HG02973 (cell line): ENCODE measurements around the gene CREBRF.
"Not testable (repeated sequence)": the region's sequence is repeated elsewhere in the genome, so short reads cannot be mapped to it uniquely, and the experiment has no call there.

Source experiments
- ATAC-seq: cut with Tn5 transposase; IDR thresholded peaks from one replicate; pipeline ENCODE4 v1.9.1; 2021; ENCODE audit warnings: moderate library complexity; ENCODE audit not compliant: unreplicated experiment

CREBRF gene

GRCh38 chr5:173148354-173148753 is 92.2 kb downstream of the CREBRF start:
- no peak for ATAC-seq

GRCh38 chr5:173152547-173152946 is 96.4 kb downstream of the CREBRF start:
- ATAC-seq, result no peak

DNA sequence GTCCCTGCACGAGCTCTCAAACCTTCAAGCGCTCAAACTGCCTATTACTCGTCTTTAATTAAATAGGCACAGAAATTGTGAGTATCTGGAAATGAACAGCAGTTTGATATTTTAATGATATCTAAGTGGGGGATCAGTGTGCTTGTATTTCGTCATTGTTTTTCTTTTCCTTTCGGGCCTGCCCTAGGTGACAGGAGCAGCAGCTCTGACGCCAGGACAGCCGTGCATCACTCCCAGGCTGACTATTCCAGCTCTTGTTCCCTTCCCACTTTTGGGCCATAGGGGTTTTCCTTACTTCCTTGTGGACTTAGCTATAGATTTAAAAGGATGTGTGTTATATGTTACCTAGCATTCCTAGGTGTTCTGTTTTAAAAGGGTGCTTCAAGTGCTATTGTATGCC is 97.7 kb downstream of the CREBRF start:
- ATAC-seq, result no peak

DNA sequence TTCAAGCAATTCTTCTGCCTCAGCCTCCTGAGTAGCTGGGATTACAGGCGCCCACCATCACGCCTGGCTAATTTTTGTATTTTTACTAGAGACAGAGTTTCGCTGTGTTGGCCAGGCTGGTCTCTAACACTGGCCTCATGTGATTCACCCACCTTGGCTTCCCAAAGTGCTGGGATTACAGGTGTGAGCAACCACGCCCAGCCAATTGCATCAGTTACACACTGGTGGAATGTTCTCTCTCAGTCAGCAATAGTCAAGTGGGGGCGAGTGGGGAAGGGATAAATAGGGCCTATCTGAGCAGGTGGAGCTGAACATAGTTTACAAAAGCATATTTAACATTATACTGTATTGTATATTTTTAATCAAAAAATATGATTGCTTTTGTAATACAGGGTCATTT is 98.5 kb downstream of the CREBRF start:
- not testable (repeated sequence) for ATAC-seq

DNA sequence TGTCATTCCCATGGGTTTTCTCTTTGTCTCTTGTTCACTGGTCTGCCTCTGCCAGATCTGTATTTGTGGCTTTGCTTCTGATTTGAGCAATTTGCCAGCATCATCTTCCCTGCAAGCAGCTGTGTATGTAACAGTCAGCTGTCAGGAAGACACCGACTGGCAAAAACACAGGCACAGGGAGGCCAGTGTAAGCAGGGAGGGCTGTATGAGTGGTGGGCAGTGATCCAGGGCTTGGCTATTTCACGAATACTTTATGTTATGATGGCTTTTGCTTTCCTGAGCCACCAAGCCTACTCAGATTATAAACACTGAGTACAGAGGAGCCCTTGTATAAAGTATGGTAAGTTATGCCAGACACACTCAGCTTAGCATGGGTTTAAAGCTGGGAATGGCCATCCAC is 99.8 kb downstream of the CREBRF start:
- ATAC-seq, result no peak

- ATAC-seq, result no peak
These were observed 102.2 kb downstream of the CREBRF start for GRCh38 chr5:173158366-173158765.

- no peak for ATAC-seq
These were observed 103.1 kb downstream of the CREBRF start for GRCh38 chr5:173159256-173159655.

GRCh38 chr5:173161148-173161547 is 105.0 kb downstream of the CREBRF start:
- ATAC-seq, result no peak

DNA sequence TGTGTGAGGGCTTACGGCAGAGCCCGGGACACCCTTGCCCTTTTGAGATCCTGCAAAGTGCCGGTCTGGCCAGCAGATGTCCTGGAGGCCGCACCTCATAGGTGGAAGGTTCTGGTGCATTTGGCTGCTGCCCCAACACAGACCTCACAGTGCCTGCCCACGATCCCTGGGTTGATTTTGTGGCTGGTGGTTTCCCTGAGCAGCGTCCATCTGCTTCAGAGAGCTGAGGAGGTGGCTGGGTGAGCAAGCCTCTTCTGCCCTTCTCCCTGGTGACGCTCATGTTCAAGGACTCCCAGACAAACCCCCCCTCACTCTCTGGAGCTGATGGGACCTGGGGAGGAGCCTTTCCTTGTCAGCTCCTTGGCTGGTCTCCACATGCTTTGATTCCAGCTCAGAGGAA is 107.1 kb downstream of the CREBRF start:
- ATAC-seq, result no peak

DNA sequence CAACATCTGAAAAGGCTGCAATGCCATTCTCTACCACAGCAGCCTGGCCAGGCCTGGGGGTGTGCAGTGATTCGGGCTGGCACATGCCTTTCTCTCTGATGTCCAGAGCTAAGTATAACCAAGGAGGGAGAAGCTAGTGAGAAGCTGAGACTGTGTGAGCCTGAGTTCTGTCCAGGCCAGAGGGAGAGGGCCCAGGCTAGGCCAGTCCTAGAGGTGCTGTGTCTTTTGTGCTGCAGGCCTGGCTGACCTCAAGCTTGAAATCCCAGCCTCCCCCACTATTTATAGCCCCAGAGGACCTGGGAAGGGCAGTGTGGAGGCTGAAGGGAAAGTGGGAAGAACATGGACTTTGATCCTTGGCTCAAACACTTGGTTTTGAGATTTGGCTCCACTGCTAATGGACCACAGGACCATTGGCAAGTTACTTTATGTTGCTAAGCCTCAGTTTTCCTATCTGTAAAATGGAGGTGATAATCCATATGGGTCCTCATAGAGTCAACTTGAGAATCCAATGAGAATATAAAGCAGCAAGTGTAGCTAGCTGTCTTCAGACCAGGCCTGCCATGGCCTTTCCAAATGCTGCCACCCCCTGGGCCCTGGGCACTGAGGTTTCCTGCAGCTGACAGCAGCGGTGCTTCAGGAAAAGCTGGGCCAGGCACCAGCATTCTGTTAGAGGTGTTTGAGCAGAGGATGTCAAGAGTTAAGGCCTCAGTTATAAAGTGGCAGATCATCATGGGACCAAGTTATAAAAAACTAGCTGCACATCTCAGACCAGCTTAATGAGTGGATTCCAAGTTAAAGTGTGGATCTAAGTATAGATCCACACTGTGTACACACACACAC is 109.2 kb downstream of the CREBRF start:
- ATAC-seq, result no peak

GRCh38 chr5:173172166-173172565 is 116.0 kb downstream of the CREBRF start:
- no peak for ATAC-seq

DNA sequence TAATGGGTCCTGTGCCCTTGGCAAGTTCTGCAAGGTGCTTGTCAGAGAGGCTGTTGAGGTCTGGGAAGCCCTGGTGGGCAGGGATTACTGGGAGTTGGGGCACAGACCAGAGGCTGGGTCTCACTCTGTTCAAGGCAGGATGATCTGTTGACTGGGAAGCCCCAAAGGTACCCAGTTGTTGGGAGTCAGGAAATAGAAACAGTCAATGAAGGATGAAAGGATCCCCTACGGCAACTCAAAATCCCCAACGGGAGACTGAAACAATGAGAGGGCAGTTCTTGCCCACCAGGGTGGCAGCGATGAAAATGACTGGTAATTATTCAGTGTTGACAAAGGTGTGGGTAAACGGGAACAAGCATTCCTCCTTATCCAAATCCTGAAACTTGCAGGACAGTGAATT is 119.4 kb downstream of the CREBRF start:
- no peak for ATAC-seq

DNA sequence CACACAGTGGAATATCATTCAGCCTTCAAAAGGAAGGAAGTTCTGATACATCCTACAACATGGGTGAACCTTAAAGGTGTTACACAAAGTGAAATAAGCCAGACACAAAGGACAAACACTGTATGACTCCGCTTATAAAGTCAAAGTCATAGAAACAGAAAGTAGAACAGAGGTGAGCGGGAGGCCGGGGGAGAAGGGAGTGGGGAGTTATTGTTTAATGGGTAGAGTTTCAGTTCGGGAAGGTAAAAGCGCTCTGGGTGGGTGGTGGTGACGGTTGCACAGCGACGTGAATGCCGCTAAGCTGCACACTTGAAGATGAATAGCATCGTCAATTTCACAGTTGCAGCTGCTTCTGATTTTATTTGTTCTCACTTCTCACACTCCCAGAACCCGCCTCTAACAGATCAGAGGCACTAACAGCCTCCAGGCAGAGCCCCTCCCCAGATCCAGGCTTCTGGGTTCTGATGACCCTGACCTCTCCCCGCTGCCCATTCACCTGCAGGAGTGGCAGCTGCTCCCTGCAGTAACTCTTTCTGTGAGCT is 122.3 kb downstream of the CREBRF start:
- no peak for ATAC-seq

- no peak for ATAC-seq
These were observed 124.2 kb downstream of the CREBRF start for GRCh38 chr5:173180331-173180730.

- no peak for ATAC-seq
These were observed 131.0 kb downstream of the CREBRF start for GRCh38 chr5:173187054-173187743.

- ATAC-seq, result no peak
These were observed 132.1 kb downstream of the CREBRF start for GRCh38 chr5:173188280-173188679.
